ENCODE measurements around the gene ZWILCH.
A peak's percentile ranks its signal among the peaks of the same experiment; 100 is the strongest.
"Not testable (repeated sequence)": the region's sequence is repeated elsewhere in the genome, so short reads cannot be mapped to it uniquely, and the experiment has no call there.

Gene ZWILCH

GRCh38 chr15:66489179-66489791 lies 15.8 kb upstream of the ZWILCH start:
- DNase-seq, result no peak

GRCh38 chr15:66491846-66492245 lies 13.3 kb upstream of the ZWILCH start:
- no peak for DNase-seq

GRCh38 chr15:66494262-66494661 lies 10.9 kb upstream of the ZWILCH start:
- no peak for DNase-seq

- DNase-seq, result no peak
These were observed 8.1 kb upstream of the ZWILCH start for GRCh38 chr15:66496951-66497501.

GRCh38 chr15:66497502-66498455 lies 7.3 kb upstream of the ZWILCH start, which contains the start of gene SNAPC5:
SNAPC5 (minus strand) TSS chr15:66497762; CDS start chr15:66497731, 31 bp downstream.
- DNase-seq, result peak; percentile 98

GRCh38 chr15:66498501-66499386 lies 6.4 kb upstream of the ZWILCH start:
- DNase-seq, result no peak

GRCh38 chr15:66500346-66500745 lies 4.8 kb upstream of the ZWILCH start:
- DNase-seq, result not testable (repeated sequence)

GRCh38 chr15:66502491-66502890 lies 2.6 kb upstream of the ZWILCH start:
- DNase-seq, result no peak

GRCh38 chr15:66503041-66503648 lies 2.0 kb upstream of the ZWILCH start:
- not testable (repeated sequence) for DNase-seq

GRCh38 chr15:66503780-66504562 lies 1.2 kb upstream of the ZWILCH start:
- DNase-seq, result no peak

GRCh38 chr15:66505430-66505811 lies 295 bp downstream of the ZWILCH start:
- DNase-seq, result no peak

- DNase-seq, result no peak
These were observed 692 bp downstream of the ZWILCH start for GRCh38 chr15:66505818-66506217.

- DNase-seq, result no peak
These were observed 3.3 kb downstream of the ZWILCH start for GRCh38 chr15:66508293-66508883.

GRCh38 chr15:66514586-66514985 lies 9.5 kb downstream of the ZWILCH start:
- no peak for DNase-seq

- DNase-seq, result no peak
These were observed 10.8 kb downstream of the ZWILCH start for GRCh38 chr15:66515901-66516322.

- no peak for DNase-seq
These were observed 18.8 kb downstream of the ZWILCH start for GRCh38 chr15:66523926-66524325.

GRCh38 chr15:66524838-66525237 lies 19.7 kb downstream of the ZWILCH start:
- DNase-seq, result no peak

- no peak for DNase-seq
These were observed 29.9 kb downstream of the ZWILCH start for GRCh38 chr15:66535056-66535455.

GRCh38 chr15:66542896-66543295 lies 37.8 kb downstream of the ZWILCH start:
- DNase-seq, result no peak

- no peak for DNase-seq
These were observed 40.1 kb downstream of the ZWILCH start for GRCh38 chr15:66545255-66545654.

- no peak for DNase-seq
These were observed 50.6 kb downstream of the ZWILCH start for GRCh38 chr15:66555685-66556084.
